Liver (tissue), 9 donors: ENCODE data around the gene CT83. TPM values are rescaled to one million over a fixed set of nuclear protein-coding genes. Genes with fewer than 3 reads are reported as not detected.

Experiments
- DNase-seq: peaks from one replicate; pipeline ENCODE4 v3.0.0-alpha.2; 2017; ENCODE audit warnings: low spot score
- H3K27ac ChIP-seq, 2 donors: one replicate each; pipeline ENCODE4 v1.7.0; 2013; ENCODE audit warnings: inconsistent platforms in 2 of 2, low read length in 2 of 2, control low read depth in 1 of 2, low read depth in 1 of 2, mild to moderate bottlenecking in 1 of 2
- H3K27me3 ChIP-seq, 4 donors: one replicate each; pipeline versions ENCODE4 v1.6.1 to v1.7.0; 2013; ENCODE audit warnings: low read length in 3 of 4, inconsistent platforms in 1 of 4, mild to moderate bottlenecking in 1 of 4, moderate library complexity in 1 of 4; ENCODE audit not compliant: control insufficient read depth in 4 of 4, insufficient read depth in 4 of 4
- H3K36me3 ChIP-seq, 4 donors: one replicate each; pipeline versions ENCODE4 v1.6.1 to v1.7.0; 2013; ENCODE audit warnings: low read length in 3 of 4, mild to moderate bottlenecking in 3 of 4, low read depth in 1 of 4, moderate library complexity in 1 of 4; ENCODE audit not compliant: control insufficient read depth in 4 of 4, insufficient read depth in 3 of 4
- H3K4me1 ChIP-seq, 4 donors: one replicate each; pipeline versions ENCODE4 v1.6.1 to v1.7.0; 2013; ENCODE audit warnings: low read length in 3 of 4, mild to moderate bottlenecking in 3 of 4, moderate library complexity in 1 of 4; ENCODE audit not compliant: control insufficient read depth in 4 of 4, insufficient read depth in 4 of 4
- H3K4me3 ChIP-seq, 3 donors: one replicate each; pipeline versions ENCODE4 v1.6.1 to v1.7.0; 2013; ENCODE audit warnings: low read length in 3 of 3, control low read depth in 1 of 3, low read depth in 1 of 3, mild to moderate bottlenecking in 1 of 3
- H3K9ac ChIP-seq, 2 donors: one replicate each; pipeline ENCODE4 v1.7.0; 2013; ENCODE audit warnings: low read length in 2 of 2, mild to moderate bottlenecking in 2 of 2, moderate library complexity in 2 of 2, control low read depth in 1 of 2, low read depth in 1 of 2
- H3K9me3 ChIP-seq, 4 donors: one replicate each; pipeline versions ENCODE4 v1.6.1 to v1.7.0; 2013; ENCODE audit warnings: low read length in 3 of 4; ENCODE audit not compliant: control insufficient read depth in 4 of 4
- ATF3 ChIP-seq: IDR thresholded peaks from 2 replicates; pipeline ENCODE4 v1.6.1; 2016; ENCODE audit warnings: antibody characterized with exemption
- EGR1 ChIP-seq, 2 donors: IDR thresholded peaks; 2 replicates each; pipeline ENCODE4 v1.6.1; 2016 to 2018; ENCODE audit warnings: antibody characterized with exemption in 2 of 2, low read depth in 2 of 2
- GABPA ChIP-seq, 2 donors: IDR thresholded peaks in 1 of 2; conservative IDR thresholded peaks in 1 of 2; 2 replicates each; pipeline ENCODE4 v1.6.1; 2016; ENCODE audit warnings: antibody characterized with exemption in 2 of 2, mild to moderate bottlenecking in 1 of 2, moderate library complexity in 1 of 2
- HNF4A ChIP-seq, 2 donors: conservative IDR thresholded peaks; 2 replicates each; pipeline ENCODE4 v1.6.1; 2016; ENCODE audit warnings: antibody characterized with exemption in 2 of 2, mild to moderate bottlenecking in 2 of 2
- HNF4G ChIP-seq: IDR thresholded peaks from 2 replicates; pipeline ENCODE4 v1.6.1; 2016; ENCODE audit warnings: antibody characterized with exemption
- MAX ChIP-seq: IDR thresholded peaks from 2 replicates; pipeline ENCODE4 v1.6.1; 2016; ENCODE audit warnings: antibody characterized with exemption
- NR2F2 ChIP-seq: IDR thresholded peaks from 2 replicates; pipeline ENCODE4 v1.6.1; 2016; ENCODE audit warnings: antibody characterized with exemption
- RXRA ChIP-seq, 2 donors: IDR thresholded peaks; 2 replicates each; pipeline ENCODE4 v1.6.1; 2017 to 2018; ENCODE audit warnings: antibody characterized with exemption in 2 of 2, mild to moderate bottlenecking in 1 of 2
- TAF1 ChIP-seq: conservative IDR thresholded peaks from 2 replicates; pipeline ENCODE4 v1.6.1; 2016; ENCODE audit warnings: antibody characterized with exemption, mild to moderate bottlenecking
- YY1 ChIP-seq: IDR thresholded peaks from 2 replicates; pipeline ENCODE4 v1.6.1; 2016; ENCODE audit warnings: antibody characterized with exemption, mild to moderate bottlenecking
- ZBTB33 ChIP-seq: IDR thresholded peaks from 2 replicates; pipeline ENCODE4 v1.6.1; 2016; ENCODE audit warnings: antibody characterized with exemption
- WGBS: extraction: QIAGEN DNeasy Blood & Tissue Kit; methylation state at CpG from one replicate; pipeline ENCODE4 v1.1.7; 2013; 5-methylcytosine and 5-hydroxymethylcytosine counted together
- polyA plus RNA-seq, 2 donors: library from polyadenylated mRNA; stranded (reverse) in 1 of 2; unstranded in 1 of 2; fragments of 200-250 nt in 1 of 2; fragments of >200 nt in 1 of 2; fragmentation: Nextera tagmentation in 1 of 2; extraction: Ambion mirVana in 1 of 2; gene quantifications; one replicate each; pipeline versions ENCODE4 v1.2.1 to v1.2.3, GENCODE V29; 2013 to 2015
- total RNA-seq, 2 donors: library from RNA; depleted of rRNA; stranded (reverse); fragments of >200 nt; gene quantifications; one replicate each; pipeline ENCODE4 v1.2.3, GENCODE V29; 2014
- donor health status: healthy.
- donor health status: healthy.
- donor health status: healthy.
- donor health status: healthy.
- donor health status: healthy.

CT83 gene
- total and polyA plus RNA-seq, 4 donors, result not detected

- H3K27me3 ChIP-seq, result peaks cover 0 to 3% (median 0%) of the 10 kb centered on the region in 4 donors
- H3K9ac ChIP-seq, result no peak overlapping the region
- TF ChIP-seq GABPA (IDR thresholded peaks at IDR 0.05 in 1 of 2, conservative IDR thresholded peaks at IDR 0.05 in 1 of 2) (no peak), MAX (no peak), YY1 (no peak), TAF1 (no peak), HNF4A (conservative IDR thresholded peaks at IDR 0.05) (no peak), ATF3 (no peak), ZBTB33 (no peak), NR2F2 (no peak), EGR1 (IDR thresholded peaks at IDR 0.05; ENCODE audit: low read depth in 2 of 2) (no peak), HNF4G (no peak), RXRA (IDR thresholded peaks at IDR 0.05) (no peak)
- no peaks in the 10 kb centered on the region for H3K9me3 ChIP-seq
- no peak for DNase-seq
- WGBS, result 37% methylated on average over 1 of the region's 1 CpG
- no peak overlapping the region for H3K4me3 ChIP-seq
- H3K4me1 ChIP-seq, result no peaks in the 10 kb centered on the region
- no peak overlapping the region for H3K27ac ChIP-seq
- no peaks in the 10 kb centered on the region for H3K36me3 ChIP-seq
Measured at GRCh38 chrX:116413273-116413672, 49.5 kb downstream of the CT83 start.

Other genes starting within 250 kb of the CT83 start
- gene SLC6A14, start 26.4 kb downstream of the CT83 start, total RNA-seq, result under 1 TPM in 1 of 2 donors, not detected in 1; 0.33 TPM
- gene SLC6A14, start 26.4 kb downstream of the CT83 start, polyA plus RNA-seq, result not detected